Measurements from ENCODE around the gene SLC11A1. TPM values are rescaled to one million over a fixed set of nuclear protein-coding genes. Genes with fewer than 3 reads are reported as not detected.

Gene SLC11A1
- total RNA-seq, 1 donor from 2014 or later: not detected

GRCh38 chr2:218343591-218343990 is 38.5 kb upstream of the SLC11A1 start:
- TF ChIP-seq CTCF (conservative IDR thresholded peaks at IDR 0.05; ENCODE audit: low read depth, low read length): no peak
- no peak for DNase-seq (ENCODE audit: low read depth)

GRCh38 chr2:218344090-218344754 is 37.9 kb upstream of the SLC11A1 start:
- H3K4me3 ChIP-seq (ENCODE audit: low read depth, low read length): no peak overlapping the region
- DNase-seq (ENCODE audit: low read depth): peak; percentile 86
- TF ChIP-seq CTCF (conservative IDR thresholded peaks at IDR 0.05; ENCODE audit: low read depth, low read length): no peak

More at GRCh38 chr2:218343591-218343990, 38.5 kb upstream of the SLC11A1 start:
- H3K4me3 ChIP-seq (ENCODE audit: low read depth, low read length): no peak overlapping the region

- H3K4me3 ChIP-seq (ENCODE audit: low read depth, low read length): no peak overlapping the region
- DNase-seq (ENCODE audit: low read depth): no peak
- no peak for TF ChIP-seq CTCF (conservative IDR thresholded peaks at IDR 0.05; ENCODE audit: low read depth, low read length)
Observed at GRCh38 chr2:218344755-218345417, 37.2 kb upstream of the SLC11A1 start.

GRCh38 chr2:218345491-218346236 is 36.4 kb upstream of the SLC11A1 start:
- TF ChIP-seq CTCF (conservative IDR thresholded peaks at IDR 0.05; ENCODE audit: low read depth, low read length): no peak
- H3K4me3 ChIP-seq (ENCODE audit: low read depth, low read length): no peak overlapping the region
- no peak for DNase-seq (ENCODE audit: low read depth)

GRCh38 chr2:218347172-218347571 is 34.9 kb upstream of the SLC11A1 start:
- TF ChIP-seq CTCF (conservative IDR thresholded peaks at IDR 0.05; ENCODE audit: low read depth, low read length): no peak
- no peak overlapping the region for H3K4me3 ChIP-seq (ENCODE audit: low read depth, low read length)

GRCh38 chr2:218354045-218354444 is 28.0 kb upstream of the SLC11A1 start:
- no peak for DNase-seq (ENCODE audit: low read depth)
- no peak for TF ChIP-seq CTCF (conservative IDR thresholded peaks at IDR 0.05; ENCODE audit: low read depth, low read length)
- no peak overlapping the region for H3K4me3 ChIP-seq (ENCODE audit: low read depth, low read length)

More at GRCh38 chr2:218347172-218347571, 34.9 kb upstream of the SLC11A1 start:
- DNase-seq (ENCODE audit: low read depth): no peak
